NCI-H345 treated with DMSO at 0.1 percent for 48 hours (cell line): Measurements from ENCODE around the gene CPO.
"Not testable (repeated sequence)": the region's sequence is repeated elsewhere in the genome, so short reads cannot be mapped to it uniquely, and the experiment has no call there.

Source experiments
- DNase-seq: peaks from one replicate; lab custom pipeline; 2025; ENCODE audit not compliant: unreplicated experiment; lab: John Stamatoyannopoulos, UW

CPO gene, protein sequence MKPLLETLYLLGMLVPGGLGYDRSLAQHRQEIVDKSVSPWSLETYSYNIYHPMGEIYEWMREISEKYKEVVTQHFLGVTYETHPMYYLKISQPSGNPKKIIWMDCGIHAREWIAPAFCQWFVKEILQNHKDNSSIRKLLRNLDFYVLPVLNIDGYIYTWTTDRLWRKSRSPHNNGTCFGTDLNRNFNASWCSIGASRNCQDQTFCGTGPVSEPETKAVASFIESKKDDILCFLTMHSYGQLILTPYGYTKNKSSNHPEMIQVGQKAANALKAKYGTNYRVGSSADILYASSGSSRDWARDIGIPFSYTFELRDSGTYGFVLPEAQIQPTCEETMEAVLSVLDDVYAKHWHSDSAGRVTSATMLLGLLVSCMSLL

DNA sequence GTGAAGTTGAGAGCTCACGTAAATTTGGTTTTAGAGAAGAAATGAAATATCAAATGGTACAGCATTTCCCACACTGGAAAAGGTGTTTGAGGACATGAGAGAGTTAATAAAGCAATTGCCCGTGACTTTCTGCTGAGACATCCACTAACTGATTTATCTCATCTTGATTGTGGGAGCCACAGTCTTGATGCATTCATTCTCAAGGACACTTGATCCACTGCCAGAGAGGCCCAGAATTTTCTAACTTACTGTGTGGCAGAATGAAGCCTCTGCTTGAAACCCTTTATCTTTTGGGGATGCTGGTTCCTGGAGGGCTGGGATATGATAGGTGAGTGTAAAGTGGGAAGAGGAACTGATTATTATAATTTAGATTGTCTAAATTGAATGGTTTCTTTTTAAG is at the start of gene CPO:
Gene CPO, plus strand, starts transcription at position 179 of the 400 bp plus-strand sequence. Its CDS starts 82 bp downstream, at position 261.
- DNase-seq, result no peak

GRCh38 chr2:206890179-206890578 is 49.1 kb upstream of the CPO start:
- DNase-seq, result no peak

GRCh38 chr2:206890926-206891325 is 48.4 kb upstream of the CPO start:
- DNase-seq, result no peak

- no peak for DNase-seq
Observed at GRCh38 chr2:206915121-206915520, 24.2 kb upstream of the CPO start.

DNA sequence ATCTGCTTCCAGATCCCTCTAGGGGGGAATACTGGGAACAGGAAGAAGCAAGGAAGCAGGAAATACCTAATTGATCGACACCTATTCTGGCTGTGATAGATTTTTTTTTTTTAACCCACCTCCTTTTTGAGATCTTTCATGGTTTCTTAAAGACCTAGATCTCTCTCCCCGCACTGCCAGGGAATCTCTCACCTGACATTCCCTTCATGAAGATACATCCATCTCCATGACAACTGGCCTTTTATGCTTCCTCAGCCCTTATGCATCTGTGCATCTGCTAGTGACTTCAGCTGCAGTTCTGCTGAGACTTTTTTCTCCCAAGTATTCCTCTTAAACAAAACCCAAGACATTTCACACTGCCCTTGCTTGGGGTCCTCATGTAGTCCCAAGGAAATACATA is 21.1 kb upstream of the CPO start:
- DNase-seq, result no peak

GRCh38 chr2:206920310-206920709 is 19.0 kb upstream of the CPO start:
- DNase-seq, result no peak

DNA sequence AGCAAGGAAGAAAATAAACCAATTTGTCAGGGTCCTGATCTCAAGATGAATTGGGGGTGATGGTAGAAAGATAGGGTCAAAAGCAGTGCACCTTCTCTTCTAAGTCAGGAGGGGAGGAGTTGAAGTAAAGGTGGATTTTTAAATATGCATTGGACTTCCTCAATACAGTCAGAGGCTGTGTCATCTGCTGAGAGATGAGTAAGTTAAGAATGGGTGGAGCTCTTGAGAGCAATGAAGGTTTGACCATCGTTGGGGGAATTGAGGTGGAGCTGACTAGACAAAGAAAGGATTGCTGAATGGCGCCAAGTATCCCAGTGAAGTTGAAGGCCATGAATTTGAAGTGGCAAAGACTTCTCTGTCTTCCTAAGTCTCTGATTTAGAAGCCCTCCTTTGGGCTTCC is 18.4 kb upstream of the CPO start:
- DNase-seq, result no peak

DNA sequence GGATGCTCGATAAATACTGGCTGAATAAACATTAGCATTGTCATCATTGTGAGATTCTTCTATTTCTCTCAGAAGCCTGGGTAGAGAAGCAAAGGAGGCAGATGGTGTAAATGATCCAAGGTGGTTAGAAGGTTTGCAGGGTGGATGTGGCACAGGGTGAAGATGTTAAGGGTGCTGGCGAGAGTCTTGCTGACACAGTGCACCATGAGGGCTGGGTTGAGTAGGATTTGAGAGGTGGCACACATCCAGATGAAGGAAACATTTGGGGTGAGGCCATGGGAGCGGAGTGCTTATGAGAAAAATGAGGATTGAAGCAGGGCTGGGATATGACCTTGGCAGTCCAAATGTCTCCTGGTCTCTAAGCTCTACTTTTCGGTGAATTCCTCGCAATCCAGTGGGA is 17.8 kb upstream of the CPO start:
- DNase-seq, result no peak

- DNase-seq, result no peak
Observed at GRCh38 chr2:206935991-206936842, 3.1 kb upstream of the CPO start.

GRCh38 chr2:206936843-206937230 is 2.5 kb upstream of the CPO start:
- no peak for DNase-seq

DNA sequence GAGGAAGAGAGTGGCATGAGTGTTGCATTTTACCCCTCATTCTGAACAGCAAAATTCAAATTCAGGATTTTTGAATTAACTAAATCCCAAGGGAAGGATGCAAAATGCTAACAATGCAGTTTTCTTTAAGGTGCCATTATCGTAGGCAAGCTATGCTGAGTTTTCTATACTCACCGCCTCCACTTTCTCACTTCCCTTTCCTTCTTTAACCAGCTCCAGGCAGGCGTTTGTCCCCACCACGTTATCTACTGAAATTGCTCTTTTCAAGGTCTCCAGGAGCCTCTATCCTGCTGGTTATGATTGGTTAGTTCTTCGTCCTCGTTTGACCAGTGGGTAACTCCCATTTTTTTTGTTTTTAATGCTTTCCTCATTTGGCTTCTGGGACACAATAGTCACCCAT is 1.8 kb upstream of the CPO start:
- DNase-seq, result no peak

DNA sequence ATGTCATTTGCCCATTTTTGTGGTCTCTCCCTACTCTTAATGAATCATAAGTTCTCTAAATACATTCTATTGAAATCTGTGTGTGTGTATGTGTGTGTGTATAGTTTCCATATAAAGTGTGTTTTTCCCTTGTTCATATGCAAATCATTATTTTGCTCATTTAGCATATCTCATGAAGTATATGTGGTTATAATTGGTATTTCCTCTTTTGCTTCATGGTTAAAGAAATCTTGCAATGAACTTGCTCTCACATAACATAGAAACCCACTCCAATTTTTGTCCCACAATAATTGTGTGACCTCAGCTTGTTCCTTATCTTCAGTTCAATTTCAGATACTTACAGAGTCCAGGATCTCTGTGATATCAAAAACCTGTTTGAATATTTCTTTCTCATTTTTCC is 1.2 kb downstream of the CPO start:
- DNase-seq, result no peak

GRCh38 chr2:206942592-206943478 is 3.5 kb downstream of the CPO start:
- no peak for DNase-seq

DNA sequence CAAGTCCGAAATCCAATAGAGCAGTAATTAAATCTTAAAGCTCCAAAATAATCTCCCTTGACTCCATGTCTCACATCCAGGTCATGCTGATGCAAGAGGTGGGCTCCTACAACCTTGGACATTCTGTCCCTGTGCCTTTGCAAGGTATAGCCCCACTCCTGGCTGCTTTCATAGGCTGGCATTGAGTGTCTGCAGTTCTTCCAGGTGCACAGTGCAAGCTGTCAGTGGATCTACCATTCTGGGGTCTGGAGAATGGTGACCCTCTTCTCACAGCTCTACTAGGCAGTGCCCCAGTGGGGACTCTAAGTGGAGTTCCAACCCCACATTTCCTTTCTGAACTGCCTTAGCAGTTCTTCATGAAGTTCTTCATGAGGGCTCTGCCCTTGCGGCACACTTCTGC is 14.1 kb downstream of the CPO start:
- not testable (repeated sequence) for DNase-seq

DNA sequence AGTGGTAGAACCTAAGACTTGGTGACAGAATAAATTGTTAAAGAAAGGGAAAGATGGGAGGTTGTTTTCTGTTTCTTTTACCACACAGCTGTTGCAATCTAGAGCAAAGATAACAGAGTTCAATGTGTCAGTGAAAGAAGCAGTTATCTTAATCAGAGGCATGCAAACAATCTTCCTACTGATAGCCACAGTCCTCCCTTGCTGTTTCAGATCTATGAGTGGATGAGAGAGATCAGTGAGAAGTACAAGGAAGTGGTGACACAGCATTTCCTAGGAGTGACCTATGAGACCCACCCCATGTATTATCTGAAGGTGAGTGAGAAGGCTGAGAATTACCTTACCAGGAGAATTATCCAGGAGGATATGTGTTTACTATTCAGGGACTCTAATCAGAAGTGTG is 15.9 kb downstream of the CPO start:
- DNase-seq, result no peak

- DNase-seq, result no peak
Observed at GRCh38 chr2:206958261-206958660, 18.9 kb downstream of the CPO start.

DNA sequence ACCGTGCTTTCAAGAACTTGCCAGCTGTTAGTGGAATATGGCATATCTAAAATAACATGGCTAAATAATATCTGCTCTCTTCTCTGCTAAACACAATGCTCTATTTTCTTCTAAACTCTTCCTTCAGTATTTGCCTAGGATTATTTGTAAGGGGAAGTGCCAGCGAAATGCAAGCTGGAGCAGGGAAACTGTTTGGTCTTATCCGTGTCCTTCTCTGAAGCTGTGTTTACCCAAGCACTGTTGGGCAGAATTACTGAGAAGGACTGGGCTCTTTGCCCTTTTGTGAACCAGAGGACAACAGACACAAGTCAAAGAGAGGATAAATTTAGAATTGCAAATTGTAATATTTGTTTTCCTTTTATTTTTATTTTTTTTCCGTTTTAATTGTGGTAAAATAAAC is 23.6 kb downstream of the CPO start:
- DNase-seq, result no peak

GRCh38 chr2:206968134-206969086 is 29.1 kb downstream of the CPO start:
- no peak for DNase-seq

DNA sequence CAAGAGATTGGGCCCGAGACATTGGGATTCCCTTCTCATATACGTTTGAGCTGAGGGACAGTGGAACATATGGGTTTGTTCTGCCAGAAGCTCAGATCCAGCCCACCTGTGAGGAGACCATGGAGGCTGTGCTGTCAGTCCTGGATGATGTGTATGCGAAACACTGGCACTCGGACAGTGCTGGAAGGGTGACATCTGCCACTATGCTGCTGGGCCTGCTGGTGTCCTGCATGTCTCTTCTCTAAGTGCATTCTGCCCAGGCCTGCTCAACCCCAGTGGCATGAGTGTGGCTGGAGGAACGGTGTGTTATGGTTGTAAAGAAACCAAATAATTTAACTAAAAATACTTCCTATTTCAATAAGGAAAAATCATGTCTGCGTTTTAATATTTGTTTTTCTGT is 29.9 kb downstream of the CPO start:
- no peak for DNase-seq
